Smooth muscle cell (in vitro differentiated cells): Measurements from ENCODE around the gene CSRP2. TPM values are rescaled to one million over a fixed set of nuclear protein-coding genes. Genes with fewer than 3 reads are reported as not detected.
A peak's percentile ranks its signal among the peaks of the same experiment; 100 is the strongest.

Source experiments
- DNase-seq: peaks from one replicate; lab custom pipeline; 2025; ENCODE audit not compliant: unreplicated experiment; lab: John Stamatoyannopoulos, UW
- H2AFZ ChIP-seq: fragments of 200-600 bp; sonication (generic); 2 replicates; pipeline ENCODE4 v1.6.0; 2016; ENCODE audit warnings: antibody characterized with exemption, low read depth, mild to moderate bottlenecking
- H3F3A ChIP-seq: fragments of 200-600 bp; sonication (generic); 2 replicates; pipeline ENCODE4 v1.6.0; 2017; ENCODE audit warnings: antibody characterized with exemption, low read depth
- H3K27ac ChIP-seq: fragments of 200-600 bp; sonication (generic); 2 replicates; pipeline ENCODE4 v1.5.1; 2016; ENCODE audit warnings: low read depth, mild to moderate bottlenecking
- H3K27me3 ChIP-seq: fragments of 200-600 bp; sonication (generic); 2 replicates; pipeline ENCODE4 v1.6.1; 2016; ENCODE audit warnings: low read depth, mild to moderate bottlenecking
- H3K36me3 ChIP-seq: fragments of 200-600 bp; sonication (generic); 2 replicates; pipeline ENCODE4 v1.5.1; 2016; ENCODE audit warnings: low read depth
- H3K4me1 ChIP-seq: fragments of 200-600 bp; sonication (generic); 2 replicates; pipeline ENCODE4 v1.5.1; 2016; ENCODE audit warnings: low read depth
- H3K4me2 ChIP-seq: fragments of 200-600 bp; sonication (generic); 2 replicates; pipeline ENCODE4 v1.6.0; 2016; ENCODE audit warnings: mild to moderate bottlenecking
- H3K4me3 ChIP-seq: fragments of 200-600 bp; sonication (generic); 2 replicates; pipeline ENCODE4 v1.5.1; 2016; ENCODE audit warnings: mild to moderate bottlenecking
- H3K79me2 ChIP-seq: fragments of 200-600 bp; sonication (generic); 2 replicates; pipeline ENCODE4 v1.6.0; 2016; ENCODE audit warnings: low read depth, mild to moderate bottlenecking
- H3K9ac ChIP-seq: fragments of 200-600 bp; sonication (generic); 2 replicates; pipeline ENCODE4 v1.6.0; 2016; ENCODE audit warnings: low read depth
- H3K9me3 ChIP-seq: fragments of 200-600 bp; sonication (generic); replicated peaks from 2 replicates; pipeline ENCODE4 v1.5.1; 2016; ENCODE audit warnings: low read depth
- H4K20me1 ChIP-seq: fragments of 200-600 bp; sonication (generic); 2 replicates; pipeline ENCODE4 v1.6.0; 2016; ENCODE audit warnings: low read depth
- CTCF ChIP-seq: fragments of 200-600 bp; sonication (generic); IDR thresholded peaks from 2 replicates; pipeline ENCODE4 v1.5.1; 2017; ENCODE audit warnings: borderline replicate concordance, mild to moderate bottlenecking, antibody characterized with exemption; ENCODE audit not compliant: insufficient read depth, poor library complexity, severe bottlenecking
- WGBS: methylation state at CpG from one replicate; pipeline ENCODE4 v1.1.7; 2016; ENCODE audit warnings: low lambda C conversion rate; 5-methylcytosine and 5-hydroxymethylcytosine counted together
- polyA plus RNA-seq: library from polyadenylated mRNA; unstranded; fragments of >200 nt; fragmentation: Nextera tagmentation; extraction: Ambion mirVana; gene quantifications from 2 replicates; pipeline ENCODE4 v1.2.1, GENCODE V29; 2016
- total RNA-seq: library from RNA; depleted of rRNA; stranded (reverse); fragments of >200 nt; gene quantifications from 2 replicates; pipeline ENCODE4 v1.2.3, GENCODE V29; 2014

CSRP2 gene
- total and polyA plus RNA-seq, 2 experiments from 2014 or later, result 379 to 735 TPM

DNA sequence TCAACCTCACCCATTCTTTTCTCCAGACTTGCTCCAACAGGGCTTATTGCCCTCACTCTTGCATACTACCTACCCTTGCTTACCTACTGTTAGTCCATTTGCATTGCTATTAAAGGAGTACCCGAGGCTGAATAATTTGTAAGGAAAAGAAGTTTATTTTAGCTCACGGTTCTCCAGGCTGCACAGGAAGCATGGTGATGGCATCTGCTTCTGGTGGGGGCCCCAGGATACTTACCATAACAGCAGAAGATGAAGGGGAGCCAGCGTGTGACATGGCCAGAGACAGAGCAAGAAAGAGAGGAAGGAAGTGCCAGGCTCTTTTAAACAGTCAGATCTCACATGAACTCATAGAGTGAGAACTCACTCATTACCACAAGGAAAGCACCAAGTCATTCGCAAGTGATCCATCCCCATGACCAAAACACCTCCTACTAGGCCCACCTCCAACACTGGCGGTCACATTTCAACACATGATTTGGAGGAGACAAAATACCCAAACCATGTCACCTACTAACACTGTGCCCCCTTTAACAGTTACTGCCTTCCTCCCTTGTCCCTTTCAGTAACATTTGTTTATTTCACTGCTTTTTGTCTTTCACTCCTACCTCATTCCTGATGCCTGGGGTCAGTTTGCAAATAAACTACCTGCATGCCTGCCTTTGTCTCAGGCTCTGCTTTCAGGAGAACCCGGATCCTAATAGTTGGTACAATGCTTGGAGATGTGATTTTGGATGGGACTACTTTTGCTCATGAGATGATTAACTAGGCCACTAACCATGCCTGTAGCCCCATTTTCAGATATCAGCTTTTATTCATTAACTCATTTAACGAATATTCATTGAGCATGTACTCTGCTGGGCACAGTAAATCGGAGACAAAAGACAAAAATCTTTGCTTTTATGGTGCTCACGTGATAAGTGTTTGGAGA is 41.6 kb upstream of the CSRP2 start:
- H3K9me3 ChIP-seq, result no peaks in the 10 kb centered on the region
- no peak overlapping the region for H3K4me3 ChIP-seq
- H3K27ac ChIP-seq, result no peak overlapping the region
- H3K9ac ChIP-seq, result no peak overlapping the region
- no peaks in the 10 kb centered on the region for H3K79me2 ChIP-seq
- no peaks in the 10 kb centered on the region for H3K36me3 ChIP-seq
- H3F3A ChIP-seq, result peaks cover 12% of the 10 kb centered on the region
- H4K20me1 ChIP-seq, result no peaks in the 10 kb centered on the region
- no peak overlapping the region for H3K4me2 ChIP-seq
- TF ChIP-seq CTCF, result no peak
- H3K4me1 ChIP-seq, result peaks cover 8% of the 10 kb centered on the region
- H2AFZ ChIP-seq, result no peak overlapping the region
- DNase-seq, result no peak
- WGBS, result 83% methylated on average over 9 of the region's 9 CpGs
- H3K27me3 ChIP-seq, result no peaks in the 10 kb centered on the region

GRCh38 chr12:76919383-76920171 is 40.8 kb upstream of the CSRP2 start:
- 83% methylated on average over 9 of the region's 9 CpGs for WGBS
- H3K4me3 ChIP-seq, result no peak overlapping the region
- no peaks in the 10 kb centered on the region for H3K27me3 ChIP-seq
- no peak overlapping the region for H3K9ac ChIP-seq
- no peak overlapping the region for H2AFZ ChIP-seq
- H3K27ac ChIP-seq, result no peak overlapping the region
- no peaks in the 10 kb centered on the region for H3K36me3 ChIP-seq
- no peaks in the 10 kb centered on the region for H3K79me2 ChIP-seq
- no peaks in the 10 kb centered on the region for H4K20me1 ChIP-seq
- no peaks in the 10 kb centered on the region for H3K9me3 ChIP-seq
- peaks cover 13% of the 10 kb centered on the region for H3F3A ChIP-seq
- H3K4me2 ChIP-seq, result no peak overlapping the region
- H3K4me1 ChIP-seq, result peaks cover 8% of the 10 kb centered on the region
- no peak for DNase-seq
- TF ChIP-seq CTCF, result no peak

GRCh38 chr12:76916170-76916540 is 37.3 kb upstream of the CSRP2 start:
- Histone ChIP-seq H3K9me3 (no peaks in the 10 kb centered on the region), H3F3A (peaks cover 17% of the 10 kb centered on the region), H3K27ac (peak overlapping the region; percentile 61), H3K4me1 (peaks cover 8% of the 10 kb centered on the region), H3K9ac (no peak overlapping the region), H4K20me1 (no peaks in the 10 kb centered on the region), H3K4me3 (peak overlapping the region; percentile 14), H3K36me3 (no peaks in the 10 kb centered on the region), H3K27me3 (no peaks in the 10 kb centered on the region), H2AFZ (no peak overlapping the region), H3K79me2 (no peaks in the 10 kb centered on the region), H3K4me2 (peak overlapping the region; percentile 65)
- no peak for DNase-seq
- TF ChIP-seq CTCF, result no peak
